ENCODE data around the gene CERS6.

DNA sequence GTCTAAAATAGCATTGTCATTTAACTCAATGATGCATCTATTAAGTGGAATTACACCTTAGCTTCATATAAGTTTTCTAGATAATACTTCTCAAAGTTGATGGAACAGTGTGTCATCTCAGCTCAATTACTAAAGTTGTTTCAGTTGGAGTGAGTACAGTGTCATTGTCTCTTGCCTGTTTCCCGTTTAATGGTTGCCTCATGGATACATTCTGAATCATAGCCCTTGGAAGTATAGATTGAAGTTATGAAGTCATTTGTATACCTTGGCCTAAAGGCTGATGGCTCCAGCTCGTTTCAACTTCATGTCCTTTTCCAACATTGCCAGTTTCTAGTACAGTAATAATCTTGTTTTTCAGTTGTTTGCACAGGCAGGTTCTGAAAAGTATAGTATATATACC lies 215.9 kb downstream of the CERS6 start:
- TF ChIP-seq ARNT (IDR thresholded peaks at IDR 0.05) (no peak), HDGF (IDR thresholded peaks at IDR 0.05; ENCODE audit: borderline replicate concordance) (no peak)

Measured in HEK293T (cell line).